ENCODE data around the gene DCT. TPM values are rescaled to one million over a fixed set of nuclear protein-coding genes. Genes with fewer than 3 reads are reported as not detected.

The DCT gene
- total and polyA plus RNA-seq, 4 donors: 0.02 to 1.1 (median 0.18) TPM

- no peaks in the 10 kb centered on the region for H3K27me3 ChIP-seq (ENCODE audit: control insufficient read depth in 3 of 3, insufficient read depth in 3 of 3, low read length in 2 of 3)
- H3K4me3 ChIP-seq: no peak overlapping the region
- no peak for TF ChIP-seq CTCF (IDR thresholded peaks at IDR 0.05; ENCODE audit: control extremely low read depth, extremely low read depth)
- peaks cover 0 to 3% (median 0%) of the 10 kb centered on the region in 5 donors for H3K4me1 ChIP-seq (ENCODE audit: control insufficient read depth in 5 of 5, insufficient read depth in 5 of 5, low read length in 5 of 5)
- 71 to 74% methylated on average over 2 of the region's 2 CpGs for WGBS, 2 donors
- no peaks in the 10 kb centered on the region for H3K36me3 ChIP-seq (ENCODE audit: control insufficient read depth in 4 of 4, insufficient read depth in 4 of 4, low read length in 4 of 4)
- ATAC-seq (ENCODE audit: insufficient read depth, low FRiP score): no peak
- peak in 1 of 3 donors; percentile 27 for DNase-seq
- no peak overlapping the region for H3K9ac ChIP-seq (ENCODE audit: insufficient read depth in 1 of 2, low read length in 2 of 2)
- H3K27ac ChIP-seq (ENCODE audit: low read depth in 1 of 2, low read length in 1 of 2): no peak overlapping the region
- H3K9me3 ChIP-seq (ENCODE audit: control insufficient read depth in 4 of 4, insufficient read depth in 3 of 4, low read length in 3 of 4): no peaks in the 10 kb centered on the region
These were observed 88.6 kb downstream of the DCT start for GRCh38 chr13:94390881-94391280.

GRCh38 chr13:94389604-94390351 lies 89.7 kb downstream of the DCT start:
- 68 to 71% methylated on average over 7 of the region's 7 CpGs for WGBS, 2 donors
- H3K4me3 ChIP-seq: no peak overlapping the region
- H3K27me3 ChIP-seq (ENCODE audit: control insufficient read depth in 3 of 3, insufficient read depth in 3 of 3, low read length in 2 of 3): no peaks in the 10 kb centered on the region
- no peaks in the 10 kb centered on the region for H3K9me3 ChIP-seq (ENCODE audit: control insufficient read depth in 4 of 4, insufficient read depth in 3 of 4, low read length in 3 of 4)
- DNase-seq: no peak
- TF ChIP-seq CTCF (IDR thresholded peaks at IDR 0.05; ENCODE audit: control extremely low read depth, extremely low read depth): no peak
- ATAC-seq (ENCODE audit: insufficient read depth, low FRiP score): no peak
- H3K36me3 ChIP-seq (ENCODE audit: control insufficient read depth in 4 of 4, insufficient read depth in 4 of 4, low read length in 4 of 4): no peaks in the 10 kb centered on the region
- no peak overlapping the region for H3K27ac ChIP-seq (ENCODE audit: low read depth in 1 of 2, low read length in 1 of 2)
- peaks cover 0 to 3% (median 0%) of the 10 kb centered on the region in 5 donors for H3K4me1 ChIP-seq (ENCODE audit: control insufficient read depth in 5 of 5, insufficient read depth in 5 of 5, low read length in 5 of 5)
- no peak overlapping the region for H3K9ac ChIP-seq (ENCODE audit: insufficient read depth in 1 of 2, low read length in 2 of 2)

GRCh38 chr13:94387047-94387446 lies 92.4 kb downstream of the DCT start:
- Histone ChIP-seq H3K36me3 (ENCODE audit: control insufficient read depth in 4 of 4, insufficient read depth in 4 of 4, low read length in 4 of 4) (no peaks in the 10 kb centered on the region), H3K27me3 (ENCODE audit: control insufficient read depth in 3 of 3, insufficient read depth in 3 of 3, low read length in 2 of 3) (no peaks in the 10 kb centered on the region), H3K27ac (ENCODE audit: low read depth in 1 of 2, low read length in 1 of 2) (no peak overlapping the region), H3K4me3 (no peak overlapping the region), H3K9me3 (ENCODE audit: control insufficient read depth in 4 of 4, insufficient read depth in 3 of 4, low read length in 3 of 4) (no peaks in the 10 kb centered on the region), H3K4me1 (ENCODE audit: control insufficient read depth in 5 of 5, insufficient read depth in 5 of 5, low read length in 5 of 5) (peaks cover 0 to 3% (median 0%) of the 10 kb centered on the region in 5 donors), H3K9ac (ENCODE audit: insufficient read depth in 1 of 2, low read length in 2 of 2) (no peak overlapping the region)
- no peak for DNase-seq
- ATAC-seq (ENCODE audit: insufficient read depth, low FRiP score): no peak
- no peak for TF ChIP-seq CTCF (IDR thresholded peaks at IDR 0.05; ENCODE audit: control extremely low read depth, extremely low read depth)

Other genes starting within 250 kb of the DCT start
- 10 to 100 TPM in 1 of 2 donors, 1 to 10 TPM in 1; 7.5 to 24.4 TPM for gene TGDS, start 116.5 kb upstream of the DCT start, total RNA-seq
- gene TGDS, start 116.5 kb upstream of the DCT start, polyA plus RNA-seq: 10 to 100 TPM in 1 of 2 donors, 1 to 10 TPM in 1; 7.9 to 10.2 TPM
- 1 to 10 TPM; 5.3 to 7.0 TPM for gene GPR180, start 122.2 kb upstream of the DCT start, total RNA-seq
- 1 to 10 TPM; 1.7 to 2.4 TPM for gene GPR180, start 122.2 kb upstream of the DCT start, polyA plus RNA-seq
- gene SOX21, start 232.9 kb upstream of the DCT start, total RNA-seq: under 1 TPM; 0.25 to 0.46 TPM
- gene SOX21, start 232.9 kb upstream of the DCT start, polyA plus RNA-seq: under 1 TPM; 0.22 to 0.38 TPM

Measured in lung (tissue), 12 donors.